Pancreas (tissue), 10 donors: ENCODE measurements around the gene ITPK1. TPM values are rescaled to one million over a fixed set of nuclear protein-coding genes. Genes with fewer than 3 reads are reported as not detected.
A peak's percentile ranks its signal among the peaks of the same experiment; 100 is the strongest.

ENCODE experiments used
- ATAC-seq, 4 donors: fragments of 200-7000 bp; cut with Tn5 transposase; one replicate each; pipeline versions ENCODE4 v1.8.0 to v1.9.1; 2020; ENCODE audit warnings: mild to moderate bottlenecking in 4 of 4, moderate library complexity in 4 of 4
- DNase-seq, 6 donors: peaks; one replicate each; pipeline ENCODE4 v3.0.0-alpha.2; 2020
- FAIRE-seq: peaks from 2 replicates; lab custom pipeline; 2012; peaks lifted over from hg19 to GRCh38; lab: Jason Lieb, UNC
- H3K27ac ChIP-seq, 4 donors: fragments of 200-600 bp; sonication (generic); 1 replicate in 3 of 4; 2 replicates in 1 of 4; pipeline versions ENCODE4 v1.5.0 to v1.8.0; 2020
- H3K27me3 ChIP-seq, 4 donors: fragments of 200-600 bp; one replicate each; pipeline ENCODE4 v1.8.0; 2021
- H3K36me3 ChIP-seq, 3 donors: fragments of 200-600 bp; sonication (generic) in 1 of 3; one replicate each; pipeline versions ENCODE4 v1.5.0 to v1.8.0; 2020 to 2021
- H3K4me1 ChIP-seq, 3 donors: fragments of 200-600 bp; one replicate each; pipeline ENCODE4 v1.8.0; 2021
- H3K4me3 ChIP-seq, 4 donors: fragments of 200-600 bp; sonication (generic) in 2 of 4; one replicate each; pipeline versions ENCODE4 v1.5.0 to v1.8.0; 2020 to 2021
- H3K9me3 ChIP-seq, 4 donors: fragments of 200-600 bp; one replicate each; pipeline ENCODE4 v1.8.0; 2021
- CTCF ChIP-seq, 4 donors: fragments of 200-600 bp; sonication (generic) in 3 of 4; IDR thresholded peaks; one replicate each; pipeline versions ENCODE4 v1.5.0 to v1.8.0; 2021; ENCODE audit warnings: antibody characterized with exemption in 4 of 4
- WGBS, 2 donors: extraction: QIAGEN DNeasy Blood & Tissue Kit; methylation state at CpG; one replicate each; pipeline ENCODE4 v1.1.7; 2013; 5-methylcytosine and 5-hydroxymethylcytosine counted together
- intact Hi-C, 3 donors: fragments of 100-400 bp; cut with DNase I; formaldehyde crosslinking; loops; one replicate each; pipeline versions ENCODE4 v1.11.1 to v1.14.2; 2022
- polyA plus RNA-seq, 2 donors: library from polyadenylated mRNA; stranded (reverse); fragments of 200-250 nt; gene quantifications; one replicate each; pipeline ENCODE4 v1.2.3, GENCODE V29; 2013
- total RNA-seq, 6 donors: library from RNA; stranded (reverse); fragmentation: NEBNext Ultra II Directional in 4 of 6; extraction: Animal tissue kit (Norgen Biotek cat#: 25700) in 4 of 6; gene quantifications; one replicate each; pipeline versions ENCODE4 v1.2.1 to v1.2.4, GENCODE V29; 2021 to 2023
- donor health status: healthy with polysubstance abuse.
- donor health status: DM: no; HTN: no; CAD: no; lungs with moderate emphysema.
- donor health status: DM: no; HTN: no; CAD: no.
- donor health status: control.
- donor health status: control.
- donor health status: Bipolar disorder and iron deficiency.
- donor health status: DM: yes; HTN: yes; CAD: no.
- donor health status: DM: no; HTN: no; CAD: no.
- donor health status: DM: no; HTN: no; CAD: no.
- donor health status: DM: yes; HTN: yes; CAD: no.

Gene ITPK1
- total and polyA plus RNA-seq, 8 donors, result 23.2 to 38.3 (median 33.0) TPM

- Histone ChIP-seq H3K9me3 (no peaks in the 10 kb centered on the region), H3K27me3 (no peaks in the 10 kb centered on the region), H3K27ac (peak overlapping the region; percentile 23 to 72 (median 48)), H3K4me3 (no peak overlapping the region), H3K36me3 (no peaks in the 10 kb centered on the region), H3K4me1 (peaks cover 0 to 24% (median 16%) of the 10 kb centered on the region in 3 donors)
- ATAC-seq, result peak; percentile 83 to 92 (median 88)
- DNase-seq, result peak in 5 of 6 donors; percentile 57 to 84 (median 71)
- intact Hi-C loops, result no loop called here
- no peak for TF ChIP-seq CTCF (IDR thresholded peaks at IDR 0.05)
- WGBS, 2 donors, result 67 to 68% methylated on average over 6 of the region's 6 CpGs
- FAIRE-seq, result no peak
Measured at GRCh38 chr14:92986254-92987147, 129.2 kb downstream of the ITPK1 start.

- Histone ChIP-seq H3K36me3 (no peaks in the 10 kb centered on the region), H3K27ac (peak overlapping the region in 2 of 4 donors; percentile 38 to 72)
Measured at GRCh38 chr14:92985521-92985920, 130.2 kb downstream of the ITPK1 start.

GRCh38 chr14:92984896-92985295 lies 130.8 kb downstream of the ITPK1 start:
- TF ChIP-seq CTCF (IDR thresholded peaks at IDR 0.05), result no peak
- DNase-seq (no peak), FAIRE-seq (no peak), ATAC-seq (peak in 2 of 4 donors; percentile 10 to 19)
- Histone ChIP-seq H3K27ac (peak overlapping the region in 1 of 4 donors; percentile 72), H3K4me3 (no peak overlapping the region), H3K27me3 (no peaks in the 10 kb centered on the region), H3K4me1 (peaks cover 0 to 24% (median 16%) of the 10 kb centered on the region in 3 donors), H3K9me3 (no peaks in the 10 kb centered on the region), H3K36me3 (no peaks in the 10 kb centered on the region)
- intact Hi-C loops, result no loop called here
- WGBS, 2 donors, result 30 to 33% methylated on average over 4 of the region's 4 CpGs

More at GRCh38 chr14:92985521-92985920, 130.2 kb downstream of the ITPK1 start:
- peak in 2 of 6 donors; percentile 9 to 22 for DNase-seq
- Histone ChIP-seq H3K4me3 (no peak overlapping the region), H3K9me3 (no peaks in the 10 kb centered on the region), H3K27me3 (no peaks in the 10 kb centered on the region), H3K4me1 (peaks cover 0 to 24% (median 16%) of the 10 kb centered on the region in 3 donors)
- WGBS, 2 donors, result 85 to 89% methylated on average over 4 of the region's 4 CpGs
- intact Hi-C loops, result no loop called here
- TF ChIP-seq CTCF (IDR thresholded peaks at IDR 0.05), result no peak
- no peak for ATAC-seq
- no peak for FAIRE-seq

- Histone ChIP-seq H3K4me1 (peaks cover 0 to 24% (median 16%) of the 10 kb centered on the region in 3 donors), H3K9me3 (no peaks in the 10 kb centered on the region), H3K36me3 (no peaks in the 10 kb centered on the region), H3K27ac (no peak overlapping the region), H3K4me3 (no peak overlapping the region), H3K27me3 (no peaks in the 10 kb centered on the region)
- no peak for TF ChIP-seq CTCF (IDR thresholded peaks at IDR 0.05)
- DNase-seq, result peak in 1 of 6 donors; percentile 13
- 86% methylated on average over 5 of the region's 5 CpGs for WGBS, 2 donors
- intact Hi-C loops, result no loop called here
- no peak for ATAC-seq
- no peak for FAIRE-seq
Measured at GRCh38 chr14:92984082-92984788, 131.5 kb downstream of the ITPK1 start.
